H9 (cell line): Measurements from ENCODE around the gene VPS45. TPM values are rescaled to one million over a fixed set of nuclear protein-coding genes. Genes with fewer than 3 reads are reported as not detected.

Source experiments
- DNase-seq: peaks from one replicate; pipeline ENCODE4 v3.0.0-alpha.2; 2017
- H2AFZ ChIP-seq: one replicate; pipeline ENCODE4 v1.6.1; 2013; ENCODE audit warnings: mild to moderate bottlenecking, low read length, control low read depth, moderate library complexity
- H2AK5ac ChIP-seq: 2 replicates; pipeline ENCODE4 v1.6.1; 2013; ENCODE audit warnings: low read length, control low read depth, mixed read lengths; ENCODE audit not compliant: insufficient read length
- H2BK120ac ChIP-seq: one replicate; pipeline ENCODE4 v1.6.1; 2013; ENCODE audit warnings: low read depth, mild to moderate bottlenecking, low read length, control low read depth, inconsistent platforms; ENCODE audit not compliant: poor library complexity, severe bottlenecking
- H2BK12ac ChIP-seq: 2 replicates; pipeline ENCODE4 v1.6.1; 2013; ENCODE audit warnings: low read length, control low read depth, mixed read lengths, low read depth; ENCODE audit not compliant: insufficient read length
- H2BK15ac ChIP-seq: 2 replicates; pipeline ENCODE4 v1.6.1; 2013; ENCODE audit warnings: low read depth, low read length, control low read depth
- H2BK20ac ChIP-seq: one replicate; pipeline ENCODE4 v1.6.1; 2013; ENCODE audit warnings: low read depth, mild to moderate bottlenecking, low read length, control low read depth, inconsistent platforms; ENCODE audit not compliant: poor library complexity, severe bottlenecking
- H2BK5ac ChIP-seq: 2 replicates; pipeline ENCODE4 v1.6.1; 2013; ENCODE audit warnings: low read length, control low read depth, mixed read lengths; ENCODE audit not compliant: insufficient read length
- H3K14ac ChIP-seq: 2 replicates; pipeline ENCODE4 v1.6.1; 2013; ENCODE audit warnings: low read length, control low read depth; ENCODE audit not compliant: insufficient read depth
- H3K18ac ChIP-seq: 2 replicates; pipeline ENCODE4 v1.6.1; 2013; ENCODE audit warnings: low read depth, mild to moderate bottlenecking, mixed read lengths, low read length, control low read depth; ENCODE audit not compliant: insufficient read length
- H3K23ac ChIP-seq: 2 replicates; pipeline ENCODE4 v1.6.1; 2013; ENCODE audit warnings: low read length, control low read depth, mixed read lengths, low read depth; ENCODE audit not compliant: insufficient read length
- H3K23me2 ChIP-seq: 2 replicates; pipeline ENCODE4 v1.6.1; 2013; ENCODE audit warnings: low read depth, mild to moderate bottlenecking, mixed read lengths, low read length, control low read depth; ENCODE audit not compliant: insufficient read length, poor library complexity, severe bottlenecking
- H3K27ac ChIP-seq: 2 replicates; pipeline ENCODE4 v1.5.1; 2013; ENCODE audit warnings: low read length, control low read depth, mixed read lengths, low read depth; ENCODE audit not compliant: insufficient read length
- H3K27me3 ChIP-seq: 2 replicates; pipeline ENCODE4 v1.6.1; 2013; ENCODE audit warnings: low read length, control low read depth, inconsistent platforms; ENCODE audit not compliant: insufficient read depth
- H3K4ac ChIP-seq: 2 replicates; pipeline ENCODE4 v1.6.1; 2013; ENCODE audit warnings: low read depth, mild to moderate bottlenecking, control low read depth, inconsistent platforms, low read length, moderate library complexity
- H3K4me1 ChIP-seq: 2 replicates; pipeline ENCODE4 v1.6.1; 2013; ENCODE audit warnings: low read length, control low read depth, inconsistent platforms; ENCODE audit not compliant: insufficient read depth
- H3K4me2 ChIP-seq: 2 replicates; pipeline ENCODE4 v1.6.1; 2013; ENCODE audit warnings: low read length, control low read depth, mixed read lengths; ENCODE audit not compliant: insufficient read length, insufficient read depth
- H3K56ac ChIP-seq: 2 replicates; pipeline ENCODE4 v1.6.1; 2013; ENCODE audit warnings: low read depth, mild to moderate bottlenecking, mixed read lengths, low read length, control low read depth; ENCODE audit not compliant: insufficient read length
- H3K79me1 ChIP-seq: 2 replicates; pipeline ENCODE4 v1.6.1; 2013; ENCODE audit warnings: low read depth, mild to moderate bottlenecking, moderate library complexity, low read length, control low read depth, inconsistent platforms; ENCODE audit not compliant: insufficient read depth, poor library complexity, severe bottlenecking
- H3K79me2 ChIP-seq: 2 replicates; pipeline ENCODE4 v1.6.1; 2013; ENCODE audit warnings: low read length, control low read depth, inconsistent platforms; ENCODE audit not compliant: insufficient read depth
- H3K9ac ChIP-seq: 2 replicates; pipeline ENCODE4 v1.6.1; 2013; ENCODE audit warnings: low read length, control low read depth, mixed read lengths; ENCODE audit not compliant: insufficient read length; ENCODE audit errors: extremely low read depth
- H3K9me3 ChIP-seq: one replicate; pipeline ENCODE4 v1.6.1; 2013; ENCODE audit warnings: low read depth, low read length, inconsistent platforms; ENCODE audit not compliant: control insufficient read depth
- H3T11ph ChIP-seq: one replicate; pipeline ENCODE4 v1.6.1; 2013; ENCODE audit warnings: mild to moderate bottlenecking, low read length, control low read depth, inconsistent platforms
- H4K20me1 ChIP-seq: one replicate; pipeline ENCODE4 v1.6.1; 2013; ENCODE audit not compliant: control insufficient read depth, insufficient read length, insufficient read depth
- H4K5ac ChIP-seq: 2 replicates; pipeline ENCODE4 v1.6.1; 2013; ENCODE audit warnings: low read depth, mild to moderate bottlenecking, mixed read lengths, low read length, control low read depth; ENCODE audit not compliant: insufficient read length
- H4K8ac ChIP-seq: replicated peaks from 2 replicates; pipeline ENCODE4 v1.6.1; 2013; ENCODE audit warnings: low read length, control low read depth, mixed read lengths, low read depth; ENCODE audit not compliant: insufficient read length
- H4K91ac ChIP-seq: 2 replicates; pipeline ENCODE4 v1.6.1; 2013; ENCODE audit warnings: low read depth, mild to moderate bottlenecking, moderate library complexity, mixed read lengths, low read length, control low read depth; ENCODE audit not compliant: insufficient read length
- H3K27ac Mint-ChIP-seq, 3 experiments: 2 replicates in 2 of 3; 3 replicates in 1 of 3; pipeline ENCODE4 v1.8.0; 2020 to 2021; ENCODE audit warnings: mixed read lengths in 3 of 3, mild to moderate bottlenecking in 1 of 3, moderate library complexity in 1 of 3
- H3K27me3 Mint-ChIP-seq: 2 replicates; pipeline ENCODE4 v1.8.0; 2021; ENCODE audit warnings: low read depth, mild to moderate bottlenecking, moderate library complexity, mixed read lengths
- H3K36me3 Mint-ChIP-seq, 3 experiments: 2 replicates in 2 of 3; 3 replicates in 1 of 3; pipeline ENCODE4 v1.8.0; 2020 to 2021; ENCODE audit warnings: low read depth in 3 of 3, mixed read lengths in 3 of 3; ENCODE audit not compliant: insufficient read depth in 1 of 3
- H3K4me1 Mint-ChIP-seq, 2 experiments: 2 replicates each; pipeline ENCODE4 v1.8.0; 2020; ENCODE audit warnings: mixed read lengths in 2 of 2
- H3K4me3 Mint-ChIP-seq, 2 experiments: 2 replicates in 1 of 2; 3 replicates in 1 of 2; pipeline ENCODE4 v1.8.0; 2020 to 2021; ENCODE audit warnings: mild to moderate bottlenecking in 2 of 2, mixed read lengths in 2 of 2, moderate library complexity in 1 of 2
- H3K9me3 Mint-ChIP-seq, 2 experiments: 2 replicates in 1 of 2; 3 replicates in 1 of 2; pipeline ENCODE4 v1.8.0; 2020; ENCODE audit warnings: mild to moderate bottlenecking in 2 of 2, mixed read lengths in 2 of 2, moderate library complexity in 1 of 2
- CTCF ChIP-seq: fragments of 200-600 bp; sonication (generic); conservative IDR thresholded peaks from 3 replicates; pipeline ENCODE4 v1.8.0; 2021; ENCODE audit warnings: antibody characterized with exemption, mild to moderate bottlenecking
- WGBS: extraction: QIAGEN DNeasy Blood & Tissue Kit; methylation state at CpG from one replicate; pipeline ENCODE4 v1.1.7; 2013; ENCODE audit warnings: missing lambda C conversion rate, low lambda C conversion rate, mixed read lengths; ENCODE audit not compliant: insufficient read length; ENCODE audit errors: extremely low coverage; 5-methylcytosine and 5-hydroxymethylcytosine counted together
- total RNA-seq: library from RNA; stranded (reverse); gene quantifications from 2 replicates; pipeline ENCODE4 v1.2.1, GENCODE V29; 2021

The VPS45 gene
- total RNA-seq, 1 experiment from 2014 or later, result 31.8 TPM

GRCh38 chr1:150194381-150195031 lies 126.9 kb downstream of the VPS45 start:
- no peaks in the 10 kb centered on the region for H3K23me2 ChIP-seq
- H3K4me1 ChIP-seq, result no peaks in the 10 kb centered on the region; the same call in 1 of the 2 replicates
- peaks cover 12 to 14% of the 10 kb centered on the region in 2 experiments for H3K9me3 Mint-ChIP-seq
- no peak overlapping the region for H3K9ac ChIP-seq
- H2BK15ac ChIP-seq, result no peak overlapping the region
- H3K56ac ChIP-seq, result no peak overlapping the region
- H3K27ac Mint-ChIP-seq, result peak overlapping the region in 2 of 3 experiments; percentile 21 to 69; a peak in 3 of 7 replicates
- H2AFZ ChIP-seq, result no peak overlapping the region
- no peaks in the 10 kb centered on the region for H3K27me3 ChIP-seq
- no peak overlapping the region for H3K14ac ChIP-seq
- H2AK5ac ChIP-seq, result no peak overlapping the region
- H4K20me1 ChIP-seq, result no peaks in the 10 kb centered on the region
- no peaks in the 10 kb centered on the region for H3K79me1 ChIP-seq
- no peak overlapping the region for H2BK120ac ChIP-seq
- H3K27ac ChIP-seq, result no peak overlapping the region
- H3K4me3 Mint-ChIP-seq, result no peak overlapping the region
- no peak overlapping the region for H2BK12ac ChIP-seq
- no peak overlapping the region for H3K4me2 ChIP-seq
- no peak overlapping the region for H3K4ac ChIP-seq
- no peak for DNase-seq
- peaks cover 0 to 10% (median 2%) of the 10 kb centered on the region in 3 experiments; a peak in 4 of 7 replicates for H3K36me3 Mint-ChIP-seq
- H3K79me2 ChIP-seq, result no peaks in the 10 kb centered on the region
- peaks cover 14 to 16% of the 10 kb centered on the region in 2 experiments for H3K4me1 Mint-ChIP-seq
- no peaks in the 10 kb centered on the region for H3K27me3 Mint-ChIP-seq
- TF ChIP-seq CTCF, result no peak
- H4K8ac ChIP-seq, result no peak overlapping the region
- H2BK5ac ChIP-seq, result no peak overlapping the region
- H3K23ac ChIP-seq, result no peak overlapping the region
- no peak overlapping the region for H2BK20ac ChIP-seq
- H4K91ac ChIP-seq, result no peak overlapping the region
- H3K18ac ChIP-seq, result no peak overlapping the region
- no CpG with 5 or more reads among the region's 4 CpGs for WGBS
- H3K9me3 ChIP-seq, result no peaks in the 10 kb centered on the region
- no peak overlapping the region for H3T11ph ChIP-seq
- no peak overlapping the region for H4K5ac ChIP-seq

Other genes starting within 250 kb of the VPS45 start
- gene BOLA1, start 168.2 kb upstream of the VPS45 start, total RNA-seq, result 5.7 and 6.0 TPM in 2 replicates
- gene SV2A, start 149.9 kb upstream of the VPS45 start, total RNA-seq, result 42.4 and 44.4 TPM in 2 replicates
- 123 and 127 TPM in 2 replicates for gene SF3B4, start 140.0 kb upstream of the VPS45 start, total RNA-seq
- 3.9 and 4.0 TPM in 2 replicates for gene MTMR11, start 130.9 kb upstream of the VPS45 start, total RNA-seq
- gene OTUD7B, start 57.0 kb upstream of the VPS45 start, total RNA-seq, result 22.5 and 23.5 TPM in 2 replicates
- 47.6 and 48.1 TPM in 2 replicates for gene PLEKHO1, start 82.1 kb downstream of the VPS45 start, total RNA-seq
- gene ANP32E, start 168.3 kb downstream of the VPS45 start, total RNA-seq, result 103 and 106 TPM in 2 replicates
- gene CA14, start 190.0 kb downstream of the VPS45 start, total RNA-seq, result 42.0 and 43.2 TPM in 2 replicates
- gene APH1A, start 201.2 kb downstream of the VPS45 start, total RNA-seq, result 113 and 115 TPM in 2 replicates
- 20.8 and 21.3 TPM in 2 replicates for gene C1orf54, start 205.0 kb downstream of the VPS45 start, total RNA-seq
- gene CIART, start 214.8 kb downstream of the VPS45 start, total RNA-seq, result 15.6 TPM in 2 replicates
- 113 and 114 TPM in 2 replicates for gene MRPS21, start 226.1 kb downstream of the VPS45 start, total RNA-seq